Fibroblast of peridontal ligament (primary cell): Measurements from ENCODE around the gene ZC3H7A.
"Not testable (repeated sequence)": the region's sequence is repeated elsewhere in the genome, so short reads cannot be mapped to it uniquely, and the experiment has no call there.

Experiments
- DNase-seq: peaks from one replicate; pipeline ENCODE4 v3.0.0-alpha.2; 2010; ENCODE audit errors: extremely low read depth

The ZC3H7A gene

GRCh38 chr16:11801481-11802021, 4.5 kb upstream of the ZC3H7A start:
- DNase-seq = no peak

DNA sequence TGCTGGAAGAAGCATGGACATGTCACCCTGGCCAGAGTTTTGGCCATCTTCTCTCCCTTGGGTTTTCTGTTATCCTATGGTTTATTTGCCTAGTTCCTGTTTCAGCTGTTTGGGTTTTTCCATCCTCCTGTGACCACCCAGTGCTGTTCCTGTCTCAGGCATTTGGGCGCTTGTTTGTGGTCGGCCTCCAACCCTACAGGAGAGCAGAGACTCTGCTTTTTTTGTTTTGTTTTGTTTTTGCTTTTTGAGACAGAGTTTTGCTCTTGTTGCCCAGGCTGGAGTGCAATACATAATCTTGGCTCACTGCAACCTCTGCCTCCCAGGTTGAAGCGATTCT, 3.3 kb upstream of the ZC3H7A start:
- DNase-seq = no peak

- DNase-seq = no peak
These were observed 2.7 kb upstream of the ZC3H7A start for GRCh38 chr16:11799509-11800381.

DNA sequence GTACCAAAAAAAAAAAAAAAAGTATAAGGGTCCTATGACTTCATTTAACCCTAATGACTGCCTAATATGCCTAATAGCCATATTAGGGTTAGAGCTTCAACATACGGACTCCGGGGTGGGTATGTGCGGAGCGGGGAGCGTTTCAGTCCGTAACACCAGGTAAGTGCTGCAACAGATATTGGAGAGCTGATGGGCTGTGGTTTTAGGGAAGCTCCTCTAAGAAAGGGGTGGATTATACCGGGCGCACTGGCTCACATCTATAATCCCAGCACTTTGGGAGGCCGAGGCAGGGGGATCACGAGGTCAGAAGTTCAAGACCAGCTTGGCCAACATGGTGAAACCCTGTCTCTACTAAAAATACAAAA, 1.9 kb upstream of the ZC3H7A start:
- no peak for DNase-seq

- no peak for DNase-seq
These were observed 870 bp upstream of the ZC3H7A start for GRCh38 chr16:11797957-11798299.

- DNase-seq = no peak
These were observed 562 bp downstream of the ZC3H7A start for GRCh38 chr16:11796227-11797165.

- no peak for DNase-seq
These were observed 1.2 kb downstream of the ZC3H7A start for GRCh38 chr16:11795887-11796226.

DNA sequence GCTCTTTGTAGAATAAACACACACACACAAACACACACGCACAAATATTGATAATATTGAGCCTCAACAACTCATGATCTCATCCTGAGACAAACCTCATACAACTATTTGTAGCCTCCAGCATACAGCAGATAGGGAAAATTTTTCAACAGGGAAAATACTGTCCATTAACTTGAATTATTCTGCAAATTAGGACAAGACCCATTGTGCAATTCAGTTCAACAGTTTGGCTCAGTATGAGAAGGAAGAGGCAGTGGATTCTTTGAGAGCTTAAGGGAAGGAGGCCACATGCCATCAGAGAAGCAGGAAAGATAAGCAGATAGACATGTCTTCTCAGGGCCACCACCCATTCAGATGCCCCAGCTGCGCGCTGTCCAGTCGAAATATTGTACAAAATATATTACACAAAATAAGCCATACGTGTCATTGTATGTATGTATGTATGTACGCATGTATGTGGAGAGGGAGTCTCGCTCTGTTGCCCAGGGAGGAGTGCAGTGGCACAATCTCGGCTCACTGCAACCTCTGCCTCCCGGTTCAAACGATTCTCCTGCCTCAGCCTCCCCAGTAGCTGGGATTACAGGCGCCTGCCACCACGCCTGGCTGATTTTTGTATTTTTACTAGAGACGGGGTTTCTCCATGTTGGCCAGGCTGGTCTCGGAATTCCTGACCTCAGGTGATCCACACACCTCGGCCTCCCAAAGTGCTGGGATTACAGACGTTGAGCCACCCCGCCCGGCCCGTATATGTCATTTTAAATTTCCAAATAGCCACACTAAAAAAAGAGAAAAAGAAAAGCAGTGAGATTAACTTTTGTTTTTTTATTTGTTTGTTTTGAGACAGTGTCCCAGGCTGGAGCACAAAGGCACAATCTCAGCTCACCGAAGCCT, 1.8 kb downstream of the ZC3H7A start:
- no peak for DNase-seq

- no peak for DNase-seq
These were observed 2.6 kb downstream of the ZC3H7A start for GRCh38 chr16:11794447-11794846.

GRCh38 chr16:11793840-11794239, 3.2 kb downstream of the ZC3H7A start:
- peak; percentile 41 for DNase-seq

DNA sequence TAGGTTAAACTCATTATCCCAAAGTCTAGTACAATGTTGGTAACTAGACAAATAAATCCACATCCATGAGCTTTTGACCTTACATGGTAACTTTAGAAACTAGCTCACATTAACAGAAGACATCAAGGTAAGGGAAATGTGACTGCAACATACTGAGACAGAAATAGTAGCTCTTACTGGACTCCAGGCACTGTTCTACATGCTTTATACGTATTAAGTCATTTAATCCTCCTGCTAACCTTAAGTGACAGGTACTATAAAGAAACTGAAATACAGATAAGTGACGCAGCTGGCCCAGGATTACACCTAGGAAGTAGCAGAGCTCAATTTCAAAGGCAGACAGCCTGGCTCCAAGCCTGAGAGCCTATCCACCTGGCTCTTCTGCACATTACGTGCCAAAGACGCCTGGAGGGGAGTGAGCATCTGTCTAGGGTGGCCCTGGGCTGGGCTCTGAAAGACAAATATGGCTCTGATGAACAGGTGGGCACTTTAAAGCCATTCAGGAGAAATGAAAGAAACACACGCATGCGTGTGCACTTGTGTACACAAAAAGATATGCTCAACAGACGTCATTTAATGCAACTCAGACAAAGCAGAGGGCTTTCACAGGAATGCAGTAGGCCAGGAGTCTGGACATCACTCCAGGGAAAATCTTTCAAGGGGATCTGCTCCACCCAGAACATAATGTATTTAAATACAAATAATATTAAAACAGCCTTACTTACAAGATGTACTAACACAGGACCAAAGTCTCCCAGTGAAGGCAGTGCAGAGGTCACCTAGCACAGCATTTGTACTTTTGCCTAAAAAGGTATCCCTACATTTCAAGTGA, 4.4 kb downstream of the ZC3H7A start:
- no peak for DNase-seq

- DNase-seq = no peak
These were observed 5.8 kb downstream of the ZC3H7A start for GRCh38 chr16:11791144-11791828.

DNA sequence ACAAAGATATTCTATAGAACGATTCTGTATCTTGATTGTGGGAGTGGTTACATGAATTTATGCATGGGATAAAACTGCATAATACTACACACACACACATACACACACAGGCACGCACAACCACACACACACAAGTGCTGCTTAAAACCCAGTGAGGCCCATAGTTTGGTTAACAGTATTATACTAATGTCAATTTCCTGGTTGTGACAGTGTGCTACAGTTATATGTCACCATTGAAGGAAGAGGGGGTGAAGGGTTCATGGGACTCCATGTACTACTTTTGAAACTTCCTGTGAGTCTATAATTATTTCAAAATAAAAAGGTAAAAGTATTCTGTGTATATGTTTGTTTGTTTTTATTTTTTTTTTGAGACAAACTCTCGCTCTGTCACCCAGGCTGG, 8.1 kb downstream of the ZC3H7A start:
- no peak for DNase-seq

GRCh38 chr16:11784980-11785599, 12.0 kb downstream of the ZC3H7A start:
- not testable (repeated sequence) for DNase-seq

GRCh38 chr16:11784381-11784780, 12.7 kb downstream of the ZC3H7A start:
- not testable (repeated sequence) for DNase-seq

- DNase-seq = peak; percentile 43
These were observed 13.1 kb downstream of the ZC3H7A start for GRCh38 chr16:11784038-11784369.

- DNase-seq = no peak
These were observed 13.6 kb downstream of the ZC3H7A start for GRCh38 chr16:11783319-11784037.

DNA sequence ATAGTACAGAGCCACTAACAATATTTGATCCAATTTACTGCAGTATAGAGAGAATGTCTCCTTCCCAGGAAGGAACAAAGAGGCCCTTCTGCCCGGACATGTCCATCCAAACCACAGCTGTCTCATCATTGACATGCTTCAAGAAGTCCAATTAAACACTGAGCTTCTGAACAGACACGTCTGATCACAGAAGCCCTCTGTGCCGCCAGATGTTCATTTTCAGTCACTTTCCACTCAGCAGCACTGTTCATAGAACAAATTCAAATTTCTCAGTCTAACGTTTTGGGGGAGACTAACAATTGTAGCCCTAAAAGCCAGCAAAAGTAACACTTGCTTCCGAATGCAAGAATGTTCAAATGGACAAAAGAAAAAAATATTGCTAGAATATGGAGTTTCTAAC, 15.3 kb downstream of the ZC3H7A start:
- DNase-seq = no peak

- no peak for DNase-seq
These were observed 15.9 kb downstream of the ZC3H7A start for GRCh38 chr16:11780991-11781680.
